K562 (cell line): ENCODE measurements around the gene DNAI1. TPM values are rescaled to one million over a fixed set of nuclear protein-coding genes. Genes with fewer than 3 reads are reported as not detected.

Experiments used
- ADNP ChIP-seq: fragments of 200-800 bp; sonication (Bioruptor generic); IDR thresholded peaks from 2 replicates; pipeline ENCODE4 v1.6.1; 2016; ENCODE audit warnings: missing genetic modification characterization, missing compliant biosample characterization
- ATF3 ChIP-seq, 2 experiments: fragments of 450-650 bp in 1 of 2; sonication (generic) in 1 of 2; formaldehyde crosslinking in 1 of 2; IDR thresholded peaks in 1 of 2; conservative IDR thresholded peaks in 1 of 2; 2 replicates each; pipeline versions ENCODE4 v1.6.1 to v1.8.1; 2016 to 2023; ENCODE audit warnings: mild to moderate bottlenecking in 2 of 2, moderate library complexity in 2 of 2, inconsistent platforms in 1 of 2, missing genetic modification reagents in 1 of 2
- BRCA1 ChIP-seq, 2 experiments: fragments of 450-650 bp in 1 of 2; sonication (generic) in 1 of 2; formaldehyde crosslinking in 1 of 2; IDR thresholded peaks; 2 replicates each; pipeline versions ENCODE4 v1.5.0 to v1.6.1; 2017 to 2020; ENCODE audit warnings: mild to moderate bottlenecking in 1 of 2, missing genetic modification reagents in 1 of 2
- CBX5 ChIP-seq: IDR thresholded peaks from 2 replicates; pipeline ENCODE4 v1.6.1; 2014; ENCODE audit warnings: low read depth, borderline replicate concordance
- E2F3 ChIP-seq: fragments of 250-450 bp; sonication (Bioruptor Pico); IDR thresholded peaks from 2 replicates; pipeline ENCODE4 v1.4.0; 2020; ENCODE audit warnings: mild to moderate bottlenecking
- FOXP1 ChIP-seq: sonication (generic); formaldehyde crosslinking; IDR thresholded peaks from 2 replicates; pipeline ENCODE4 v1.8.0; 2022; ENCODE audit warnings: mild to moderate bottlenecking, missing genetic modification reagents
- GMEB1 ChIP-seq: fragments of 250-450 bp; sonication (Bioruptor Pico); IDR thresholded peaks from 2 replicates; pipeline ENCODE4 v1.4.0; 2020; ENCODE audit warnings: mild to moderate bottlenecking
- KAT2B ChIP-seq: IDR thresholded peaks from one replicate; pipeline ENCODE4 v1.6.1; 2012; ENCODE audit warnings: low read depth, mild to moderate bottlenecking, control low read depth, inconsistent platforms, low read length, moderate library complexity
- MEIS2 ChIP-seq: fragments of 450-650 bp; IDR thresholded peaks from 2 replicates; pipeline ENCODE4 v1.6.1; 2014; ENCODE audit warnings: mild to moderate bottlenecking; ENCODE audit not compliant: partially characterized antibody
- MLLT1 ChIP-seq, 2 experiments: fragments of 450-650 bp; IDR thresholded peaks; 2 replicates each; pipeline ENCODE4 v1.6.1; 2016
- NCOA6 ChIP-seq: fragments of 450-650 bp; IDR thresholded peaks from 2 replicates; pipeline ENCODE4 v1.6.1; 2017; ENCODE audit warnings: mild to moderate bottlenecking
- PBX2 ChIP-seq, 2 experiments: IDR thresholded peaks in 1 of 2; conservative IDR thresholded peaks in 1 of 2; 2 replicates each; pipeline ENCODE4 v1.6.1; 2016; ENCODE audit warnings: low read depth in 2 of 2, mild to moderate bottlenecking in 1 of 2, missing compliant biosample characterization in 1 of 2, missing genetic modification characterization in 1 of 2, moderate library complexity in 1 of 2
- PCBP1 ChIP-seq: fragments of 200-400 bp; formaldehyde crosslinking; IDR thresholded peaks from 2 replicates; pipeline ENCODE4 v1.6.1; 2018; ENCODE audit warnings: mild to moderate bottlenecking, low read depth, low read length; ENCODE audit not compliant: poor library complexity, severe bottlenecking
- TAL1 ChIP-seq: fragments of 450-650 bp; IDR thresholded peaks from 2 replicates; pipeline ENCODE4 v1.6.1; 2016; ENCODE audit warnings: mild to moderate bottlenecking
- ZC3H11A ChIP-seq: IDR thresholded peaks from 2 replicates; pipeline ENCODE4 v1.6.1; 2012; ENCODE audit warnings: low read depth, low read length, improper control_type of control experiment
- ZEB2 ChIP-seq: fragments of 450-650 bp; IDR thresholded peaks from 2 replicates; pipeline ENCODE4 v1.6.1; 2016
- ZNF133 ChIP-seq: fragments of 250-450 bp; sonication (Bioruptor Pico); IDR thresholded peaks from 2 replicates; pipeline ENCODE4 v1.4.0; 2020; ENCODE audit warnings: mild to moderate bottlenecking
- ZNF217 ChIP-seq: sonication (generic); formaldehyde crosslinking; IDR thresholded peaks from 2 replicates; pipeline ENCODE4 v1.8.0; 2022; ENCODE audit warnings: mild to moderate bottlenecking, missing genetic modification reagents
- ZNF41 ChIP-seq: fragments of 250-450 bp; sonication (Bioruptor Pico); conservative IDR thresholded peaks from 2 replicates; pipeline ENCODE4 v1.4.0; 2020; ENCODE audit warnings: mild to moderate bottlenecking
- ZNF561 ChIP-seq: fragments of 450-650 bp; formaldehyde crosslinking; conservative IDR thresholded peaks from 2 replicates; pipeline ENCODE4 v1.4.0; 2020; ENCODE audit warnings: mild to moderate bottlenecking, moderate library complexity
- ZSCAN29 ChIP-seq: fragments of 450-650 bp; IDR thresholded peaks from 2 replicates; pipeline ENCODE4 v1.6.1; 2017
- polyA plus RNA-seq, 8 experiments: library from polyadenylated mRNA; depleted of rRNA in 4 of 8; stranded (reverse) in 5 of 8; unstranded in 3 of 8; fragments of >200 nt; fragmentation: Nextera tagmentation in 2 of 8; fragmentation: Illumina TruSeq in 1 of 8; extraction: Ambion mirVana in 2 of 8; extraction: Trizol in 1 of 8; gene quantifications; 2 replicates each; pipeline versions ENCODE4 v1.2.1 to v1.2.3, GENCODE V29; 2011 to 2014; ENCODE audit warnings: inconsistent platforms in 1 of 8, missing spikeins in 1 of 8
- total RNA-seq, 7 experiments: library from RNA; depleted of rRNA in 6 of 7; stranded (reverse); fragments of >200 nt in 6 of 7; fragmentation: Illumina TruSeq in 2 of 7; extraction: Trizol in 2 of 7; gene quantifications; 2 replicates each; pipeline versions ENCODE4 v1.2.1 to v1.2.3, GENCODE V29; 2011 to 2021; ENCODE audit warnings: low replicate concordance in 1 of 7

Gene DNAI1
- total and polyA plus RNA-seq, 9 of the 15 experiments (the other 6 are each of a cell fraction or from before 2014, with no cell fraction given) = 0.01 to 0.17 (median 0.04) TPM; not detected in 6

GRCh38 chr9:34458013-34458958, at the start of gene DNAI1, which contains the start of gene FAM219A (continued):
- TF ChIP-seq PBX2 (CRISPR knock-in tag; IDR thresholded peaks at IDR 0.05; ENCODE audit: low read depth) = no peak
- no peak for TF ChIP-seq PBX2 (tag; conservative IDR thresholded peaks at IDR 0.05; ENCODE audit: low read depth)
- TF ChIP-seq BRCA1 (IDR thresholded peaks at IDR 0.05) = no peak
- TF ChIP-seq BRCA1 (CRISPR knock-in tag; IDR thresholded peaks at IDR 0.05) = no peak
- no peak for TF ChIP-seq ADNP (tag)
- no peak for TF ChIP-seq ATF3 (IDR thresholded peaks at IDR 0.05)
- TF ChIP-seq ATF3 (CRISPR knock-in tag; conservative IDR thresholded peaks at IDR 0.05) = no peak
- TF ChIP-seq ZC3H11A = no peak
- no peak for TF ChIP-seq ZNF41 (CRISPR knock-in tag)
- TF ChIP-seq NCOA6 = no peak
- no peak for TF ChIP-seq TAL1
- TF ChIP-seq ZNF561 (CRISPR knock-in tag) = no peak
- TF ChIP-seq E2F3 = no peak
- TF ChIP-seq ZNF133 (CRISPR knock-in tag) = no peak
- TF ChIP-seq CBX5 = no peak
- TF ChIP-seq PCBP1 = no peak
- no peak for TF ChIP-seq ZSCAN29
- no peak for TF ChIP-seq KAT2B
- no peak for TF ChIP-seq ZNF217 (CRISPR knock-in tag)
- TF ChIP-seq ZEB2 = no peak
- TF ChIP-seq MEIS2 = peak; percentile 80
- TF ChIP-seq GMEB1 (CRISPR knock-in tag) = no peak
- no peak for TF ChIP-seq FOXP1
- no peak for TF ChIP-seq MLLT1 (IDR thresholded peaks at IDR 0.05)
